OCI-LY7 (cell line): ENCODE measurements around the gene NOL3. TPM values are rescaled to one million over a fixed set of nuclear protein-coding genes. Genes with fewer than 3 reads are reported as not detected.

Source experiments
- BruUV-seq: library from RNA; stranded (reverse); fragments of 400-500 nt; replicated peaks from 2 replicates; lab custom pipeline; 2021; lab: Mats Ljungman, UMichigan
- CTCF ChIA-PET: fragments of 300-600 bp; sonication (Branson Sonifier 250); formaldehyde crosslinking; loops from one replicate; lab custom pipeline; 2022; ENCODE audit warnings: antibody characterized with exemption; ENCODE audit not compliant: unreplicated experiment; lab: Charles Lee
- POLR2A ChIA-PET: fragments of 300-600 bp; sonication (Branson Sonifier 250); formaldehyde crosslinking; loops from one replicate; lab custom pipeline; 2022; ENCODE audit warnings: antibody characterized with exemption; lab: Charles Lee
- DNase-seq: peaks from one replicate; pipeline ENCODE4 v3.0.0-alpha.2; 2015; ENCODE audit warnings: low spot score
- H2AFZ ChIP-seq: fragments of 200-600 bp; sonication (generic), shearing (Covaris generic); 2 replicates; pipeline ENCODE4 v1.6.1; 2014; ENCODE audit warnings: mild to moderate bottlenecking, antibody characterized with exemption, low read length, moderate library complexity
- H3K27ac ChIP-seq: fragments of 200-600 bp; sonication (generic); 2 replicates; pipeline ENCODE4 v1.5.1; 2014; ENCODE audit warnings: mixed run types, low read depth, mild to moderate bottlenecking, moderate library complexity, low read length, inconsistent platforms; ENCODE audit not compliant: poor library complexity, severe bottlenecking
- H3K36me3 ChIP-seq: fragments of 200-600 bp; sonication (generic); 2 replicates; pipeline ENCODE4 v1.6.1; 2014; ENCODE audit warnings: mild to moderate bottlenecking, antibody characterized with exemption, low read length, moderate library complexity, mixed read lengths; ENCODE audit not compliant: insufficient read depth
- H3K4me1 ChIP-seq: fragments of 200-600 bp; sonication (generic); 2 replicates; pipeline ENCODE4 v1.5.1; 2014; ENCODE audit warnings: mild to moderate bottlenecking, low read length; ENCODE audit not compliant: insufficient read depth, poor library complexity, severe bottlenecking
- H3K4me2 ChIP-seq: fragments of 200-600 bp; sonication (generic); 2 replicates; pipeline ENCODE4 v1.6.1; 2014; ENCODE audit warnings: mild to moderate bottlenecking, low read length
- H3K4me3 ChIP-seq: fragments of 200-600 bp; sonication (generic); 2 replicates; pipeline ENCODE4 v1.5.1; 2014; ENCODE audit warnings: mild to moderate bottlenecking, low read depth, low read length; ENCODE audit not compliant: poor library complexity, severe bottlenecking
- H3K79me2 ChIP-seq: fragments of 200-600 bp; sonication (generic); 2 replicates; pipeline ENCODE4 v1.6.1; 2016; ENCODE audit warnings: low read depth, mild to moderate bottlenecking, low read length, moderate library complexity, mixed read lengths; ENCODE audit not compliant: insufficient read depth
- H3K9me2 ChIP-seq: fragments of 200-600 bp; sonication (generic); 2 replicates; pipeline ENCODE4 v1.6.1; 2016; ENCODE audit warnings: mild to moderate bottlenecking, low read length, mixed read lengths; ENCODE audit not compliant: insufficient read depth
- H3K9me3 ChIP-seq: fragments of 200-600 bp; sonication (generic); 2 replicates; pipeline ENCODE4 v1.6.1; 2014; ENCODE audit warnings: mild to moderate bottlenecking, mixed run types, low read length, mixed read lengths
- H4K20me1 ChIP-seq: fragments of 200-600 bp; sonication (generic); 2 replicates; pipeline ENCODE4 v1.6.1; 2014; ENCODE audit warnings: mild to moderate bottlenecking, antibody characterized with exemption, low read length, moderate library complexity, mixed read lengths; ENCODE audit not compliant: insufficient read depth
- CTCF ChIP-seq: fragments of 200-600 bp; sonication (generic); conservative IDR thresholded peaks from 2 replicates; pipeline ENCODE4 v1.5.1; 2014; ENCODE audit warnings: mild to moderate bottlenecking, antibody characterized with exemption, low read length, moderate library complexity, mixed read lengths
- EZH2phosphoT487 ChIP-seq: fragments of 200-600 bp; sonication (generic); IDR thresholded peaks from 2 replicates; pipeline ENCODE4 v1.6.1; 2018; ENCODE audit warnings: low read depth, borderline replicate concordance, mild to moderate bottlenecking, mixed run types, antibody characterized with exemption, low read length, moderate library complexity, mixed read lengths
- intact Hi-C: fragments of 100-400 bp; cut with micrococcal nuclease; formaldehyde crosslinking; loops from one replicate; pipeline ENCODE4 v1.10.0; 2022; ENCODE audit not compliant: unreplicated experiment
- total RNA-seq, 2 experiments: library from RNA; depleted of rRNA in 1 of 2; stranded (reverse); fragments of >200 nt in 1 of 2; shearing (Covaris generic) in 1 of 2; gene quantifications; 2 replicates each; pipeline ENCODE4 v1.2.3, GENCODE V29; 2014 to 2022

Gene NOL3
- total RNA-seq, 2 experiments from 2014 or later, result 2.2 to 4.4 TPM

GRCh38 chr16:67186550-67186950, 16.2 kb downstream of the NOL3 start:
- Histone ChIP-seq H3K4me1 (peaks cover 18% of the 10 kb centered on the region), H3K36me3 (no peaks in the 10 kb centered on the region), H3K9me2 (no peaks in the 10 kb centered on the region), H3K4me2 (no peak overlapping the region), H3K79me2 (no peaks in the 10 kb centered on the region), H2AFZ (no peak overlapping the region), H3K4me3 (no peak overlapping the region), H3K27ac (no peak overlapping the region), H4K20me1 (no peaks in the 10 kb centered on the region), H3K9me3 (no peaks in the 10 kb centered on the region)
- ChIA-PET POLR2A (no interaction called here), CTCF (no interaction called here)
- intact Hi-C loops, result loop anchor here (10.0 kb wide), 1 partner anchor 172 kb away; no protein-coding TSS in a partner anchor
- BruUV-seq, result no TSS peak
- no peak for DNase-seq
- no peak for TF ChIP-seq CTCF
- no peak for TF ChIP-seq EZH2phosphoT487

- Histone ChIP-seq H3K36me3 (0 out of 2 replicates have a peak, but pooled peaks cover 2% of the 10 kb centered on the region), H3K4me2 (no peak overlapping the region), H4K20me1 (no peaks in the 10 kb centered on the region), H3K4me3 (no peak overlapping the region), H3K27ac (no peak overlapping the region), H3K4me1 (peaks cover 18% of the 10 kb centered on the region), H2AFZ (no peak overlapping the region), H3K9me3 (no peaks in the 10 kb centered on the region), H3K9me2 (no peaks in the 10 kb centered on the region), H3K79me2 (peaks cover 4% of the 10 kb centered on the region; the same call in 1 of the 2 replicates)
- CTCF ChIA-PET, result no interaction called here
- BruUV-seq, result no TSS peak
- DNase-seq, result no peak
- intact Hi-C loops, result loop anchor here (10.0 kb wide), 1 partner anchor 173 kb away; no protein-coding TSS in a partner anchor
- POLR2A ChIA-PET, result no interaction called here
- TF ChIP-seq EZH2phosphoT487, result no peak
- TF ChIP-seq CTCF, result no peak
These were observed 17.0 kb downstream of the NOL3 start for GRCh38 chr16:67187175-67187890.

GRCh38 chr16:67188323-67188722, 18.0 kb downstream of the NOL3 start:
- Histone ChIP-seq H3K9me3 (no peaks in the 10 kb centered on the region), H3K79me2 (peaks cover 14% of the 10 kb centered on the region), H4K20me1 (peaks cover 3% of the 10 kb centered on the region; the same call in 1 of the 2 replicates), H3K4me3 (no peak overlapping the region), H3K36me3 (peaks cover 12% of the 10 kb centered on the region; the same call in 1 of the 2 replicates), H3K9me2 (no peaks in the 10 kb centered on the region), H2AFZ (no peak overlapping the region), H3K27ac (no peak overlapping the region), H3K4me1 (peaks cover 16% of the 10 kb centered on the region), H3K4me2 (no peak overlapping the region)
- intact Hi-C loops, result loop anchor here (10.0 kb wide), 1 partner anchor 174 kb away; no protein-coding TSS in a partner anchor
- TF ChIP-seq EZH2phosphoT487 (no peak), CTCF (no peak)
- POLR2A ChIA-PET, result interaction anchor here (1.6 kb wide), 1 partner anchor 13 kb away, joined by 3 read pairs; no protein-coding TSS in a partner anchor
- CTCF ChIA-PET, result no interaction called here
- BruUV-seq, result no TSS peak
- DNase-seq, result no peak
